Measurements from ENCODE around the gene NOS2.
"Not testable (repeated sequence)": the region's sequence is repeated elsewhere in the genome, so short reads cannot be mapped to it uniquely, and the experiment has no call there.

Gene NOS2

GRCh38 chr17:27800522-27800921, at the start of gene NOS2:
NOS2 (minus strand) TSS chr17:27800529; CDS start chr17:27798809, 1,720 bp downstream.
- DNase-seq (ENCODE audit: low read depth in 2 of 2, low spot score in 1 of 2): no peak

GRCh38 chr17:27849474-27850185, 49.3 kb upstream of the NOS2 start:
- DNase-seq (ENCODE audit: low read depth in 2 of 2, low spot score in 1 of 2): no peak

GRCh38 chr17:27848931-27849330, 48.6 kb upstream of the NOS2 start:
- DNase-seq (ENCODE audit: low read depth in 2 of 2, low spot score in 1 of 2): no peak

- DNase-seq (ENCODE audit: low read depth in 2 of 2, low spot score in 1 of 2): not testable (repeated sequence)
These were observed 46.5 kb upstream of the NOS2 start for GRCh38 chr17:27846808-27847307.

- no peak for DNase-seq (ENCODE audit: low read depth in 2 of 2, low spot score in 1 of 2)
These were observed 45.8 kb upstream of the NOS2 start for GRCh38 chr17:27846042-27846655.

DNA sequence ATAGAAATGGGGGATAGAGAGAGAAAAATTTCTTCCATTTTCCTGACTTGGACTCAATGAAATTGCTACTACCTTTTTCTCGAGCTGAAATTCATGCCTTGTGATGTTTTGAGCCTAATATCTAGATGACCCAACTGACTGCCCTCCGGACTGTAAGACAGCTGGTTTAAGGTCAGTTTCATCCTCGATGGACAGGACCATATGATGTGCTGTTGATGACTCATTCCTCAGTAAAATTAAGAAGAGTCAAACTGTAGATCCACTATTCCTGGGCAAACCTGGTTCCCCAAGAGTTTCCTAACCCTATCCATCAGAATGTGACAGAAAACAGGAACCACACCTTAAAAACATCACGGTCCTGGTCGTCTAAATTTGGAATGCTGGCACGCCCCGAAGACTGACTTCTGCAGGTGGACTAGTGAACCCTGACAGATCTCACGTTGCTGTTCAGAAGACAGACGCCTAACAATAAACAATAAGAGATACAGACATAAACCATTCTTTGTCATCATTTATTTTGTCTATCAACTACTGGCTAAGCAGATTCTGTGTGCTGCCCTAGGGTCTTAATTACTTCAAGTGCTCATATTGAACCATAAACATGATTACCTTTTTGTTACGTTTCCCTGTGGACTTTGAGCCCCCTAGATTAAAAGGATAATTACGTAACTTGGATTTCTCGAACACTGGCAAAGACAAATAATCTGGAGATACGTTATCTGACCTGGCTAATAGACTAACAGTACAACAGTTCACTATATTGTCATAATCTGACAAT, 45.1 kb upstream of the NOS2 start:
- no peak for DNase-seq (ENCODE audit: low read depth in 2 of 2, low spot score in 1 of 2)

DNA sequence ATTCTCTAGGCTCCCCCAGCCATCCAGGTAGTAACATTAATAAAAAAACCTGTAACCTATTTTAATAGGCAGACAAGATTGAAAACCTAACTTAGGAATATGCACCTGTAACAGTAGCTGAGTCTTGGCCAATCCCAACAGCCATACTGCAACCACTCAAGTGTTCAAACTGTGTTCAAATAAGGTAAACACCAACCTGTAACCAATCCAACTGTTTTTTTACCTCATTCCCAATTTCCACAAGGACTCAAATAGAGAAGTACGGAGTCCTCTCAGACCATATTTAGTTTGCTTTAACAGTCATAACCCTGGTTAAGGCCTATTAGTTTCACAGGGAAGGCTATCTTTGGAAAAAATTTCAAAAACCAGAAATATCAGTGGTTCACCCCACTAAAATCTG, 40.4 kb upstream of the NOS2 start:
- DNase-seq (ENCODE audit: low read depth in 2 of 2, low spot score in 1 of 2): no peak

DNA sequence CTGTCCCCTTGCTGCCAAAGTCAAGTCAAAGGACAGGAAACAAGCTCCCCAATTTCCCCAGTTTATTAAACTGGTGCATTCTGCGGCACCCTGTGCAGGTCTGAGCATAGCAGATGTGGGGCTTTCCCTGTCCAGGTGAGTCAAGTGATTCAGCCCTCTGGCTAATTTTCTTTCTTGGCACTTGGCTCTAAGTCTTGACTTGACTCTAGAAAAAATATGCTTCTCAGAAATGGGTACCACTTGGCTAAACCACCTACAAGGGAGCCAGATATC, 40.0 kb upstream of the NOS2 start:
- DNase-seq (ENCODE audit: low read depth in 2 of 2, low spot score in 1 of 2): not testable (repeated sequence)

DNA sequence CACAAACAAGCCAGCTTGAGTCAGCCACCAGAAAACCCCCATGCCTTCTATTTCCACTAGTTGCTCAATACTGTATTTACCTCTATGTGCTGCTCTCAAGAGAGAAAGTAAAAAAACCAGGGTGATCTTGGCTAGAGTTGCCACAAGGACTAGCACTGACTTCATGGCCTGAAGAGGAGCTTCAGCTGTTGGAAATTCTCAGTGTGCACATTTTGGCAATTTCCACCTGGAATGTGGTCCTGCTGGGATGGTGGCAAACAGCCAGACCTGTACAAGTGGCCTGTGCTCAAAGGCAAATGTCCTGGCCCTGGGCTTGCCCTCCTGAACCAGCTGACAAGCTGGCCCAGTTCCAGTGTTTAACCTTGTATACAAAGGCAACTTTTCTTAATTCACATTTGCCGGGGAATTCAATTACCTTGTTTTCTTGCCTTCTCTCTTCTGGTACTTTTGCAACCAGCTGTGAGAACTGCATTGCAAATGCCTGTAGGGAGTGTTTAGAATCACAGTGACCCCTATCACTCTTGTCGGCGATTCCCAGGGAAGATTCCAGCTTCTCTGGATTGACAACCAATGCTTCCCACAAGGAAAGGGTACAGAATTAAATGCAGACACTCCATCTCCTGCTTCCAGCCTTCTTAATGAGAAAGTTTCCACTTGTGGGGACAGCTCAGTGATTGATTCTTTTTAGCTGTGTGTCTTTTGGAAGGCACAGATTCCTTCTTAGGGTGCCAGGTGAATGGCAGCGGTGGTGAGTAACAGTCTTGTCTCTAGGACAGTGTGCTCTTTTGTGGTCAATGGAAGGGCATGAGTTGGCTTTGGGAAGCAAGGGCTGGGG, 39.5 kb upstream of the NOS2 start:
- not testable (repeated sequence) for DNase-seq (ENCODE audit: low read depth in 2 of 2, low spot score in 1 of 2)

- DNase-seq (ENCODE audit: low read depth in 2 of 2, low spot score in 1 of 2): not testable (repeated sequence)
These were observed 38.3 kb upstream of the NOS2 start for GRCh38 chr17:27838607-27839006.

- DNase-seq (ENCODE audit: low read depth in 2 of 2, low spot score in 1 of 2): not testable (repeated sequence)
These were observed 37.4 kb upstream of the NOS2 start for GRCh38 chr17:27837769-27838168.

DNA sequence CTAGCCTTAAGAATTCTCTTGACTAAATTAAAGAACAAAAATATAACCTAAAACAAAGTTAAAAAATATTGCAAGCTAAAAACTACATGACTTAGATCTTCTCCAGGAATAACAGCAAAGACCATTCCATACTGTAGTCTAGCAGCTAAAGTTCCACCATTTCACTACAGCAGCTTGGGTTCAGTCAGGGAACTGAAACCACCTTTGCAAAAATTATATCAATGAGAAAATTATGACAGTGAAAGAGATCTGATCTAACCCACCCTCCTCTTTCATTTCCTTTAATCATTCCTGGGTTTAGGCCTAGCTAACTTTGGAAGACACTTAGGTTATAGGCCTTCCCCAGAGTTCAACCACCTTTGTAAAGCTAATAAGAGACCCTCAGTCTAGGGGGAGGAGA, 36.3 kb upstream of the NOS2 start:
- DNase-seq (ENCODE audit: low read depth in 2 of 2, low spot score in 1 of 2): no peak

DNA sequence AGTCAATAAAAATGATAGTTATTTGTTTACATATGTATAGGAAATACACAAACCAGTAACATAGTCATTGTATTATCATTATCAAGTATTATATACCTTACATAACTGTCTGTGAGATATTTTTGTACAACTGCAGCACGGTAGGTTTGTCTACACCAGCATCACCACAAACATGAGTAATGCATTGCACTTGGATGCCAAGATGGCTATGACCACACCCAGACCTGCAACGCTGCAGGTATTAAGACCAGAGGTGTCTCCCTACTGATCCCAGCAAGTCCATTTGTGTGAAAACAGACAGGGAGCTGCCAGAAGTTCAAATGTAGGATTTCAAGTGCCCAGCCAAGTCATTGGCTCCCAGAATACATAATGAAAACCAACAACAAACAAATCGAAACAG, 34.2 kb upstream of the NOS2 start:
- no peak for DNase-seq (ENCODE audit: low read depth in 2 of 2, low spot score in 1 of 2)

GRCh38 chr17:27832831-27833230, 32.5 kb upstream of the NOS2 start:
- DNase-seq (ENCODE audit: low read depth in 2 of 2, low spot score in 1 of 2): no peak

GRCh38 chr17:27829888-27830287, 29.6 kb upstream of the NOS2 start:
- not testable (repeated sequence) for DNase-seq (ENCODE audit: low read depth in 2 of 2, low spot score in 1 of 2)

GRCh38 chr17:27829143-27829711, 28.9 kb upstream of the NOS2 start:
- DNase-seq (ENCODE audit: low read depth in 2 of 2, low spot score in 1 of 2): not testable (repeated sequence)

DNA sequence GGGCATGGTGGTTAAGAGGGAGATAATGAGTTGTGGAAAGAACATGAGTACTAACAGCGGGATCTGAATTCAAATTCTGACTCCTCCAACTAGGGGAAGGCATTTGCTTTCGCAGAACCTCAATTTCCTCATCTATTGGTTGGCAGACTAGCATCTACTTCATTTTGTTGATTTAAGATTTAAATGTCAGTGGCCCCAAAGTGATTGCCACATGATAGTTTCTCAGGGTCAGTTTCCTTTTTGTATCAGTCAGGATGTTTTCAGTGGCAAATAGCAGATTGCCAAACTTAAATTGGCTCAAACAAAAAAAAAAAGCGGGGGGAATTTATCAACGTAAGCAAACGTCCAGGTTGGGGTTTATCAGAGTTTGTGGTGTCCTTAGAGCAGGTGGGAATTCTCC, 25.1 kb upstream of the NOS2 start:
- no peak for DNase-seq (ENCODE audit: low read depth in 2 of 2, low spot score in 1 of 2)

- DNase-seq (ENCODE audit: low read depth in 2 of 2, low spot score in 1 of 2): no peak
These were observed 24.4 kb upstream of the NOS2 start for GRCh38 chr17:27824745-27825144.

GRCh38 chr17:27824176-27824715, 23.9 kb upstream of the NOS2 start:
- no peak for DNase-seq (ENCODE audit: low read depth in 2 of 2, low spot score in 1 of 2)

GRCh38 chr17:27822108-27822507, 21.8 kb upstream of the NOS2 start:
- not testable (repeated sequence) for DNase-seq (ENCODE audit: low read depth in 2 of 2, low spot score in 1 of 2)

DNA sequence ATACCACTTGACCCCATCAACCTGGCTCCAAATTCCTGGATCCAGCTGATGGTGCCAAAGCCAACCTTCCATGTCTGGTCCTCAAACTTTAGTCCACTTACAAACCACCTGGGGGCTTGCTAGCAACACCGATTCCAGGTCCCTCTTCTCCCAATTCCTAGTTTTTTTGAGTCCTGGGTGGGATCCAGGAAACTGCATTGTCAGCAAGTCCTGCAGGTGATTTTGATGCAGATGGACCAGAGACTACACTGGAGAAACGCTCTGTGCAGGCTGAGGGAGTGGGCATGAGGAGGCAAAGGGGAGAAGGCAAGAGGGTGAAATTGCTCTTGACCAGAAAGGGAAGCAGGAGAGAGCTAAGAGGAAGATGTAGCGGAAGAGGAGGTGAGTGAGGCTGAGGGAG, 21.0 kb upstream of the NOS2 start:
- DNase-seq (ENCODE audit: low read depth in 2 of 2, low spot score in 1 of 2): no peak
